ENCODE results near the gene KDM4B. TPM values are rescaled to one million over a fixed set of nuclear protein-coding genes. Genes with fewer than 3 reads are reported as not detected.

The KDM4B gene
- total and polyA plus RNA-seq, 10 of the 15 experiments (the other 5 are each of a cell fraction or from before 2014, with no cell fraction given), result 0.47 to 49.6 (median 16.2) TPM

DNA sequence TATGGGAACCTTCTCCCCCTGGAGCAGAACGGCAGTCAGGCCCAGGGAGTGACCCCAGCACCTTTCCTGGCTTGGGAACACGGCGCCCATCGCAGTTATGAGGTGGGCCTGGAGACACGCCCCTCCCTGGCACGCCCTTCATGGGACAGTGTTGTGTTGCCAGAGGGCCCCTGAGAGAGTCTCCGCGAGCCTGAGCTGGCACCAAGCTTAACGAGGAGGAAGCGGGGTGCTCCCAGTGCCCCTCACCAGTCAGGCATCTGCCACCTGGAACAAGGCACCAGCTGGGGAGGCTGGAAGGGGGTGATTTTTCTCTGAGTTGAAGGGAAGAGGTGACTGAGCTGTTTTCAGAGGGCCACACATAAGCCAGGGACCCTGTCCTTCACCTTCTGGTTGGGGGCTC is 180.6 kb downstream of the KDM4B start:
- no peak overlapping the region for H2AFZ ChIP-seq (ENCODE audit: control insufficient read depth, low read depth, low read length)
- no peak for DNase-seq (ENCODE audit: low read depth, low spot score)
- no peaks in the 10 kb centered on the region for H3K4me1 ChIP-seq (ENCODE audit: control insufficient read depth, insufficient read depth, low read length)
- WGBS (ENCODE audit: insufficient coverage, insufficient replicate concordance, low lambda C conversion rate, missing lambda C conversion rate), result 92% methylated on average over 10 of the region's 10 CpGs
- no peak for ATAC-seq
- H3K27me3 ChIP-seq (replicated peaks in 1 of 2; ENCODE audit: control insufficient read depth in 2 of 2, insufficient read depth in 2 of 2, low read length in 1 of 2), result no peaks in the 10 kb centered on the region
- in situ Hi-C loops (cut with MboI) (no loop called here), intact Hi-C loops (cut with micrococcal nuclease; ENCODE audit: unreplicated experiment) (no loop called here)
- FAIRE-seq, result no peak
- no peak overlapping the region for H3K4me2 ChIP-seq (ENCODE audit: control insufficient read depth, insufficient read depth)
- H3K4me3 ChIP-seq, result no peak overlapping the region
- ChIA-PET POLR2A (interaction anchor here (0.5 kb wide), 1 partner anchor 93 kb away, joined by 3 read pairs; no protein-coding TSS in a partner anchor), RAD21 (ENCODE audit: unreplicated experiment) (no interaction called here), SMC1A (ENCODE audit: uncharacterized antibody, unreplicated experiment) (interaction anchor here (0.6 kb wide), 1 partner anchor 12 kb away, joined by 3 read pairs; no protein-coding TSS in a partner anchor), CTCF (interaction anchor here (1.0 to 1.4 kb wide), 2 partner anchors 77 to 101 kb away, joined by 4 to 5 read pairs; no protein-coding TSS in a partner anchor)
- no peaks in the 10 kb centered on the region for H3K9me3 ChIP-seq (replicated peaks; ENCODE audit: control insufficient read depth, insufficient read depth, low read length)
- no peak overlapping the region for H3K9ac ChIP-seq (ENCODE audit: control insufficient read depth, insufficient read depth, low read length)
- H3K36me3 ChIP-seq (ENCODE audit: control insufficient read depth in 2 of 2, insufficient read depth in 2 of 2, low read length in 1 of 2), result peaks cover 8% of the 10 kb centered on the region in 2 experiments; a peak in 3 of 4 replicates
- H3K27ac ChIP-seq (ENCODE audit: control insufficient read depth, insufficient read depth), result no peak overlapping the region
- no peaks in the 10 kb centered on the region for H4K20me1 ChIP-seq (ENCODE audit: control insufficient read depth, insufficient read depth)
- TF ChIP-seq POLR2A (IDR thresholded peaks at IDR 0.05; ENCODE audit: low read depth, low read length) (0 out of 2 replicates have a peak, but pooled peaks have one; percentile 6), DPF2 (IDR thresholded peaks at IDR 0.05) (no peak)
- no TSS peak for BruUV-seq (replicated peaks)
- H3K79me2 ChIP-seq (ENCODE audit: control insufficient read depth, insufficient read depth, low read length), result no peaks in the 10 kb centered on the region

DNA sequence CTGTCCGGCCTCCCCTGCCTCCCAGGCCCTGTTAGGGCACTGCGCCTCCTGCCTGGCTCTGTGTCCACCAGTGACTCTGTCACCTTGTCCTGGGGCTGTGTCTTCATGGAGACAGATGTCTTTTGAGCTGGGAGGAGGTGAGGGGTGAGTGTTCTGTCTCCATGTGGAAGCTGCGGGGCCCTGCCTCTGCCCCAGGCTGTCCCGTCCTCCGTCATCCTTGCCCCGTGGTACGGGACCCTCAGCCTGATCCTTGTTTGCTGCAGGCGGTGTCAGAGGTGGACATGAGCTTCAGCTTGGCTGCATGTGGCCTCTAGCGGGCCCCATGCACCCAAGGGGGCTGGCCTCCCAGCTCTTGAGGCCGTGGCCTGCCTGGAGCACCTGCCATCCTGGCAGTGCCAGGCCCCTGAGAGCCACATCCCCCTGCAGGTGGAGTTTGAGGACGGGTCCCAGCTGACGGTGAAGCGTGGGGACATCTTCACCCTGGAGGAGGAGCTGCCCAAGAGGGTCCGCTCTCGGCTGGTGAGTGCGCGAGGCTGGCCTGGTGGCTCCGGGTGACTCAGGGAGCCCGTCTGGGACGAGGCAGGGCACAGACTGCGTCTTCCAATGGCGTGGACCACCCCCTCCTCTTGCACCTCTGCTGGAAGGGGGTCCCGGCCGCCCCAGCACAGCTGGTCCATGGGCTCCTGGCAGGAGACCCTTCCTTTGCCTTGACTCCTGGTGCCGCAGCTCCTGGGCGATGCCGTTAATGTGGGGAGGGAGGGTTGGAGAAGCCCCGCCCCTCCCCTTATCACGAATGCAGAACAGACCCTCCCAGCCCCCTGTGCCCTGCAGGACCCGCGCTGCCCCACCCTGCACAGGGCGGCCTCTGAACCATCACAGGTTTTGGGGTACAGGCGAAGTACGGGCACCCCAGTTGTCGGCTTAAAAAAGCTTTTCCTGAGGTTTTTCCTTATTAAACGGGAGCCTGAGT is 181.3 kb downstream of the KDM4B start:
- in situ Hi-C loops (cut with MboI) (no loop called here), intact Hi-C loops (cut with micrococcal nuclease; ENCODE audit: unreplicated experiment) (no loop called here)
- WGBS (ENCODE audit: insufficient coverage, insufficient replicate concordance, low lambda C conversion rate, missing lambda C conversion rate), result 92% methylated on average over 35 of the region's 36 CpGs
- FAIRE-seq (no peak), ATAC-seq (no peak), DNase-seq (ENCODE audit: low read depth, low spot score) (no peak)
- no peaks in the 10 kb centered on the region for H3K27me3 ChIP-seq (replicated peaks in 1 of 2; ENCODE audit: control insufficient read depth in 2 of 2, insufficient read depth in 2 of 2, low read length in 1 of 2)
- H3K4me2 ChIP-seq (ENCODE audit: control insufficient read depth, insufficient read depth), result no peak overlapping the region
- ChIA-PET SMC1A (ENCODE audit: uncharacterized antibody, unreplicated experiment) (interaction anchor here (0.6 kb wide), 1 partner anchor 13 kb away, joined by 3 read pairs; no protein-coding TSS in a partner anchor), CTCF (interaction anchor here (1.0 to 1.4 kb wide), 2 partner anchors 77 to 102 kb away, joined by 4 to 5 read pairs; no protein-coding TSS in a partner anchor), RAD21 (ENCODE audit: unreplicated experiment) (no interaction called here), POLR2A (interaction anchor here (0.5 kb wide), 1 partner anchor 92 kb away, joined by 3 read pairs; no protein-coding TSS in a partner anchor)
- H3K27ac ChIP-seq (ENCODE audit: control insufficient read depth, insufficient read depth), result no peak overlapping the region
- H3K79me2 ChIP-seq (ENCODE audit: control insufficient read depth, insufficient read depth, low read length), result no peaks in the 10 kb centered on the region
- no peak overlapping the region for H3K4me3 ChIP-seq
- BruUV-seq (replicated peaks), result no TSS peak
- TF ChIP-seq, protein P1, sequence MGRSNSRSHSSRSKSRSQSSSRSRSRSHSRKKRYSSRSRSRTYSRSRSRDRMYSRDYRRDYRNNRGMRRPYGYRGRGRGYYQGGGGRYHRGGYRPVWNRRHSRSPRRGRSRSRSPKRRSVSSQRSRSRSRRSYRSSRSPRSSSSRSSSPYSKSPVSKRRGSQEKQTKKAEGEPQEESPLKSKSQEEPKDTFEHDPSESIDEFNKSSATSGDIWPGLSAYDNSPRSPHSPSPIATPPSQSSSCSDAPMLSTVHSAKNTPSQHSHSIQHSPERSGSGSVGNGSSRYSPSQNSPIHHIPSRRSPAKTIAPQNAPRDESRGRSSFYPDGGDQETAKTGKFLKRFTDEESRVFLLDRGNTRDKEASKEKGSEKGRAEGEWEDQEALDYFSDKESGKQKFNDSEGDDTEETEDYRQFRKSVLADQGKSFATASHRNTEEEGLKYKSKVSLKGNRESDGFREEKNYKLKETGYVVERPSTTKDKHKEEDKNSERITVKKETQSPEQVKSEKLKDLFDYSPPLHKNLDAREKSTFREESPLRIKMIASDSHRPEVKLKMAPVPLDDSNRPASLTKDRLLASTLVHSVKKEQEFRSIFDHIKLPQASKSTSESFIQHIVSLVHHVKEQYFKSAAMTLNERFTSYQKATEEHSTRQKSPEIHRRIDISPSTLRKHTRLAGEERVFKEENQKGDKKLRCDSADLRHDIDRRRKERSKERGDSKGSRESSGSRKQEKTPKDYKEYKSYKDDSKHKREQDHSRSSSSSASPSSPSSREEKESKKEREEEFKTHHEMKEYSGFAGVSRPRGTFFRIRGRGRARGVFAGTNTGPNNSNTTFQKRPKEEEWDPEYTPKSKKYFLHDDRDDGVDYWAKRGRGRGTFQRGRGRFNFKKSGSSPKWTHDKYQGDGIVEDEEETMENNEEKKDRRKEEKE (IDR thresholded peaks at IDR 0.05), result no peak
- TF ChIP-seq, protein P2, sequence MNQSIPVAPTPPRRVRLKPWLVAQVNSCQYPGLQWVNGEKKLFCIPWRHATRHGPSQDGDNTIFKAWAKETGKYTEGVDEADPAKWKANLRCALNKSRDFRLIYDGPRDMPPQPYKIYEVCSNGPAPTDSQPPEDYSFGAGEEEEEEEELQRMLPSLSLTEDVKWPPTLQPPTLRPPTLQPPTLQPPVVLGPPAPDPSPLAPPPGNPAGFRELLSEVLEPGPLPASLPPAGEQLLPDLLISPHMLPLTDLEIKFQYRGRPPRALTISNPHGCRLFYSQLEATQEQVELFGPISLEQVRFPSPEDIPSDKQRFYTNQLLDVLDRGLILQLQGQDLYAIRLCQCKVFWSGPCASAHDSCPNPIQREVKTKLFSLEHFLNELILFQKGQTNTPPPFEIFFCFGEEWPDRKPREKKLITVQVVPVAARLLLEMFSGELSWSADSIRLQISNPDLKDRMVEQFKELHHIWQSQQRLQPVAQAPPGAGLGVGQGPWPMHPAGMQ (IDR thresholded peaks at IDR 0.05; ENCODE audit: borderline replicate concordance), result no peak
- no peak for TF ChIP-seq EGR1 (IDR thresholded peaks at IDR 0.05; ENCODE audit: borderline replicate concordance in 1 of 2, low read depth in 2 of 2, low read length in 2 of 2)
- no peak for TF ChIP-seq ZBED1 (IDR thresholded peaks at IDR 0.05; ENCODE audit: borderline replicate concordance)
- H4K20me1 ChIP-seq (ENCODE audit: control insufficient read depth, insufficient read depth), result no peaks in the 10 kb centered on the region
- no peak overlapping the region for H3K9ac ChIP-seq (ENCODE audit: control insufficient read depth, insufficient read depth, low read length)
- no peaks in the 10 kb centered on the region for H3K4me1 ChIP-seq (ENCODE audit: control insufficient read depth, insufficient read depth, low read length)
- no peak overlapping the region for H2AFZ ChIP-seq (ENCODE audit: control insufficient read depth, low read depth, low read length)
- peaks cover 4 to 5% of the 10 kb centered on the region in 2 experiments; a peak in 3 of 4 replicates for H3K36me3 ChIP-seq (ENCODE audit: control insufficient read depth in 2 of 2, insufficient read depth in 2 of 2, low read length in 1 of 2)
- no peaks in the 10 kb centered on the region for H3K9me3 ChIP-seq (replicated peaks; ENCODE audit: control insufficient read depth, insufficient read depth, low read length)

Data from GM12878 (cell line).